Activated naive CD8-positive, alpha-beta T cell treated with anti-CD3 and anti-CD28 coated beads, Interleukin-2, amount 50 U/mL, for 24 hours (primary cell): ENCODE results near the gene OR52N5.

Experiments used
- ATAC-seq: fragments of 150-1000 bp; cut with Tn5 transposase; one replicate; pipeline ENCODE4 v1.10.0; 2021
- DNase-seq: peaks from one replicate; pipeline ENCODE4 v3.0.0; 2021
- H3K27ac Mint-ChIP-seq: one replicate; pipeline ENCODE4 v1.8.0; 2021; ENCODE audit warnings: mild to moderate bottlenecking, mixed read lengths
- H3K27me3 Mint-ChIP-seq: one replicate; pipeline ENCODE4 v1.8.0; 2021; ENCODE audit warnings: mixed read lengths
- H3K36me3 Mint-ChIP-seq: one replicate; pipeline ENCODE4 v1.8.0; 2021; ENCODE audit warnings: low read depth, mixed read lengths
- H3K4me1 Mint-ChIP-seq: one replicate; pipeline ENCODE4 v1.8.0; 2021; ENCODE audit warnings: mixed read lengths
- H3K4me3 Mint-ChIP-seq: one replicate; pipeline ENCODE4 v1.8.0; 2021; ENCODE audit warnings: mild to moderate bottlenecking, moderate library complexity, mixed read lengths
- H3K9me3 Mint-ChIP-seq: one replicate; pipeline ENCODE4 v1.8.0; 2021; ENCODE audit warnings: mixed read lengths

The OR52N5 gene

DNA sequence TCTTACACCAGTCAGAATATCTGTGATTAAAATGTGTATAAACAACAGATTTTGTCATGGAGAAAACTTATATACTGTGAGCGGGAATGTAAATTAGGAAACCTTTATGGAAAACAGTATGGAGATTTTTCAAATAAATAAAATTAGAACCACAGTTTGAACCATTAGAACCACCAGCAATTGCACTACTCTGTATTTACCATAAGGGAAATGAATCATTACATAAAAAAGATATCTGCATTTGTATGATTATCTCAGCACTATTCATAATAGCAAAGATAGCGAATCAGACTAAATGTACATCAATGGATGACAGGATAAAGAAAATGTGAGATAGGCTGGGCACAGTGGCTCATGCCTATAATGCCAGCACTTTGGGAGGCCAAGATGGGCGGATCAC is 36.5 kb downstream of the OR52N5 start:
- H3K27ac Mint-ChIP-seq, result no peak overlapping the region
- no peak overlapping the region for H3K4me3 Mint-ChIP-seq
- no peaks in the 10 kb centered on the region for H3K4me1 Mint-ChIP-seq
- peaks cover 8% of the 10 kb centered on the region for H3K9me3 Mint-ChIP-seq
- peaks cover under 1% of the 10 kb centered on the region for H3K36me3 Mint-ChIP-seq
- no peak for ATAC-seq
- H3K27me3 Mint-ChIP-seq, result no peaks in the 10 kb centered on the region
- no peak for DNase-seq

DNA sequence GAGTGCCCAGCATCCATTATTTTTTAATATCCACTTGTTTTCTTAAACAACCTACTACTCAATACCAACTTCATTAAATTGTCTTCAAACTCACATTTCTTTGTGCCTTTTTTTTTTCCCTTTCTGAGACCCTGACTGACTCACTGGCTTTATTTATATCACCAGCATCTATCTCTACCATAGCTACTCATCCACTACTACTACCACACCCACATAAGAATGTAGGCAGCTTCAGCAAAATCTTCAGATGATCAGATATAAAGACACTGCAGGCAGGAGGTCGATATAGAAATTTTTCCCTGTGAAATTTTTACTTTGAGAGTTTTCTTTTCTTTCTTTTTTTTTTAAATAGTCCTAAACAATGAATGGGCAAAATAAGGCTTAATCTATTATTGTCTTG is 44.7 kb downstream of the OR52N5 start:
- H3K27ac Mint-ChIP-seq, result no peak overlapping the region
- H3K36me3 Mint-ChIP-seq, result peaks cover 6% of the 10 kb centered on the region
- no peaks in the 10 kb centered on the region for H3K27me3 Mint-ChIP-seq
- ATAC-seq, result no peak
- H3K9me3 Mint-ChIP-seq, result peaks cover 27% of the 10 kb centered on the region
- no peaks in the 10 kb centered on the region for H3K4me1 Mint-ChIP-seq
- no peak overlapping the region for H3K4me3 Mint-ChIP-seq
- no peak for DNase-seq

- DNase-seq (no peak), ATAC-seq (no peak)
- Mint-ChIP-seq H3K27ac (no peak overlapping the region), H3K36me3 (peaks cover 6% of the 10 kb centered on the region), H3K9me3 (peaks cover 27% of the 10 kb centered on the region), H3K4me1 (no peaks in the 10 kb centered on the region), H3K27me3 (no peaks in the 10 kb centered on the region), H3K4me3 (no peak overlapping the region)
Measured at GRCh38 chr11:5737670-5738392, 45.3 kb downstream of the OR52N5 start.

GRCh38 chr11:5737091-5737490 is 46.1 kb downstream of the OR52N5 start:
- Mint-ChIP-seq H3K4me3 (no peak overlapping the region), H3K27me3 (no peaks in the 10 kb centered on the region), H3K4me1 (no peaks in the 10 kb centered on the region), H3K36me3 (peaks cover 6% of the 10 kb centered on the region), H3K9me3 (peaks cover 24% of the 10 kb centered on the region), H3K27ac (no peak overlapping the region)
- ATAC-seq, result no peak
- DNase-seq, result no peak

GRCh38 chr11:5736396-5736795 is 46.8 kb downstream of the OR52N5 start, which contains the start of gene OR56B1:
Gene OR56B1, plus strand, starts transcription at chr11:5736448. Its CDS starts 69 bp downstream, at chr11:5736517.
- no peak within 1 kb of the TSS for H3K27ac Mint-ChIP-seq
- DNase-seq (no peak), ATAC-seq (no peak)
- H3K27me3 Mint-ChIP-seq, result no peaks in the 10 kb centered on the region
- no peak within 1 kb of the TSS for H3K4me3 Mint-ChIP-seq
- peaks cover 4% of the 10 kb centered on the region for H3K36me3 Mint-ChIP-seq
- no peaks in the 10 kb centered on the region for H3K4me1 Mint-ChIP-seq
- H3K9me3 Mint-ChIP-seq, result peaks cover 17% of the 10 kb centered on the region

DNA sequence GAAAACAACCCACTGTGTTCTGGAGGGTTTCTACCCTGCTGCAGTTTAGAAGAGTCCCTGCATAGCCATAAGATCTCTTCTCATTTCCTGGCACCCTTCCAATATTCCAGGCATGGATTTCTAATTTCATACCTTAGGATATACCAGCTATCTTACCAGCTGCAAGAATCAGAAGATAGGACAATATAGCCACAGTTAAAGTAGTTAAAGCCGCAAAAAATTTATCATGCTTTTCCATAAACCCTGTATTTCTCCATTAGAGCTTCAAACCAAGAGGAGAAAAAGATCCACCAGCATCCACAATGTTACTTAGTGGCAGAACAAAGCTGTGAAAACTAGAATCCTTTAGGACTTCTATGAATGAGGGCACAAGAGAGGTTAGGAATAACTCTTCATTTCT is 55.5 kb downstream of the OR52N5 start:
- Mint-ChIP-seq H3K36me3 (no peaks in the 10 kb centered on the region), H3K4me3 (no peak overlapping the region), H3K27ac (no peak overlapping the region), H3K27me3 (no peaks in the 10 kb centered on the region), H3K4me1 (no peaks in the 10 kb centered on the region), H3K9me3 (no peaks in the 10 kb centered on the region)
- ATAC-seq (no peak), DNase-seq (no peak)

- H3K27me3 Mint-ChIP-seq, result no peaks in the 10 kb centered on the region
- no peaks in the 10 kb centered on the region for H3K4me1 Mint-ChIP-seq
- no peak for ATAC-seq
- H3K4me3 Mint-ChIP-seq, result no peak overlapping the region
- H3K27ac Mint-ChIP-seq, result no peak overlapping the region
- no peaks in the 10 kb centered on the region for H3K36me3 Mint-ChIP-seq
- H3K9me3 Mint-ChIP-seq, result no peaks in the 10 kb centered on the region
- no peak for DNase-seq
Measured at GRCh38 chr11:5726351-5726750, 56.8 kb downstream of the OR52N5 start.
